ENCODE results near the gene TC2N.

DNA sequence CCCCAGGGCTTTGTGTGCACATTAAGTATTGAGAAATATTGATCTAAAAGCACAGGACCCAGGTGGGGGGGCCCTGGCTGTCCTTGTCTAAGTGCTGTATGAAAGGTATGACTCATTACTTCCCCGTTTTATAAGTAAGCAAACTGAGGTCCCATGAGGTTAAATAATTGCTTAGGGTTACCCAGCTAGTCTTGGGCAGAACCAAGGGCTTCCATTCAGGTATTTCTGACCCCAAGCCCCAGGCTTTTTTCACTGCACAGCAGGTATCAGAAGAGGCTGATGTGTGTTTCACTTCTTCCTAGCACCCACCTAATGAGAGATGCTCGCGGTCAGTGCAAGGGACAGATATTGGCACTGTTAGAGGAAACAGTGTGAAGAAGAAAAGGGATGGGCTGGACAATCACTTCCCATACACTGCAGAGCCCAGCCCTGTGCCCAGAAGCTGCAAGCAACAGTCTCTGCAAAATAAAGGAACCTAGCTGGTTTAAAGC is 4.7 kb upstream of the TC2N start:
- TF ChIP-seq, protein P1, sequence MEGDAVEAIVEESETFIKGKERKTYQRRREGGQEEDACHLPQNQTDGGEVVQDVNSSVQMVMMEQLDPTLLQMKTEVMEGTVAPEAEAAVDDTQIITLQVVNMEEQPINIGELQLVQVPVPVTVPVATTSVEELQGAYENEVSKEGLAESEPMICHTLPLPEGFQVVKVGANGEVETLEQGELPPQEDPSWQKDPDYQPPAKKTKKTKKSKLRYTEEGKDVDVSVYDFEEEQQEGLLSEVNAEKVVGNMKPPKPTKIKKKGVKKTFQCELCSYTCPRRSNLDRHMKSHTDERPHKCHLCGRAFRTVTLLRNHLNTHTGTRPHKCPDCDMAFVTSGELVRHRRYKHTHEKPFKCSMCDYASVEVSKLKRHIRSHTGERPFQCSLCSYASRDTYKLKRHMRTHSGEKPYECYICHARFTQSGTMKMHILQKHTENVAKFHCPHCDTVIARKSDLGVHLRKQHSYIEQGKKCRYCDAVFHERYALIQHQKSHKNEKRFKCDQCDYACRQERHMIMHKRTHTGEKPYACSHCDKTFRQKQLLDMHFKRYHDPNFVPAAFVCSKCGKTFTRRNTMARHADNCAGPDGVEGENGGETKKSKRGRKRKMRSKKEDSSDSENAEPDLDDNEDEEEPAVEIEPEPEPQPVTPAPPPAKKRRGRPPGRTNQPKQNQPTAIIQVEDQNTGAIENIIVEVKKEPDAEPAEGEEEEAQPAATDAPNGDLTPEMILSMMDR (IDR thresholded peaks at IDR 0.05; ENCODE audit: insufficient read depth, low read depth, low read length): no peak
- TF ChIP-seq EZH2 (IDR thresholded peaks at IDR 0.05; ENCODE audit: insufficient read depth, low read length): no peak

Measured in astrocyte (in vitro differentiated cells and primary cell).